Endothelial cell of umbilical vein (primary cell): ENCODE measurements around the gene BIRC5. TPM values are rescaled to one million over a fixed set of nuclear protein-coding genes. Genes with fewer than 3 reads are reported as not detected.

Experiments
- BruUV-seq: library from RNA; stranded (reverse); fragments of 400-500 nt; replicated peaks from 2 replicates; lab custom pipeline; 2021; lab: Mats Ljungman, UMichigan
- CTCF ChIA-PET: fragments of 300-600, 350-600 bp; sonication (Branson Sonifier 250); formaldehyde crosslinking; loops from one replicate; lab custom pipeline; 2021; ENCODE audit warnings: antibody characterized with exemption, inconsistent platforms; lab: Charles Lee
- POLR2A ChIA-PET: fragments of 300-600, 350-600 bp; sonication (Branson Sonifier 250); formaldehyde crosslinking; loops from one replicate; lab custom pipeline; 2021; ENCODE audit warnings: antibody characterized with exemption, inconsistent platforms; lab: Charles Lee
- DNase-seq: peaks from one replicate; pipeline ENCODE4 v3.0.0-alpha.2; 2011; ENCODE audit warnings: low read depth, low spot score
- FAIRE-seq: peaks from 2 replicates; lab custom pipeline; 2011; peaks lifted over from hg19 to GRCh38; lab: Jason Lieb, UNC
- H2AFZ ChIP-seq: 2 replicates; pipeline ENCODE4 v1.6.0; 2012; ENCODE audit warnings: low read depth, low read length, control low read depth, inconsistent platforms
- H3K27ac ChIP-seq: 2 replicates; pipeline ENCODE4 v1.5.1; 2011; ENCODE audit warnings: low read depth, mild to moderate bottlenecking, control low read depth, low read length, moderate library complexity; ENCODE audit not compliant: insufficient read depth
- H3K27me3 ChIP-seq, 2 experiments: 2 replicates each; pipeline versions ENCODE4 v1.6.0 to v1.6.1; 2011; ENCODE audit warnings: low read length in 2 of 2, mixed read lengths in 1 of 2; ENCODE audit not compliant: control insufficient read depth in 2 of 2, insufficient read depth in 2 of 2
- H3K36me3 ChIP-seq, 2 experiments: 2 replicates in 1 of 2; 3 replicates in 1 of 2; pipeline ENCODE4 v1.5.1; 2011; ENCODE audit warnings: low read length in 2 of 2, mild to moderate bottlenecking in 1 of 2, moderate library complexity in 1 of 2; ENCODE audit not compliant: control insufficient read depth in 2 of 2, insufficient read depth in 2 of 2; ENCODE audit errors: extremely low read depth in 1 of 2
- H3K4me1 ChIP-seq: 3 replicates; pipeline ENCODE4 v1.5.1; 2011; ENCODE audit warnings: mild to moderate bottlenecking, low read length; ENCODE audit not compliant: control insufficient read depth, insufficient read depth; ENCODE audit errors: extremely low read depth
- H3K4me2 ChIP-seq: 2 replicates; pipeline ENCODE4 v1.6.1; 2011; ENCODE audit warnings: low read length, control low read depth, mixed read lengths; ENCODE audit not compliant: insufficient read depth
- H3K4me3 ChIP-seq, 3 experiments: fragments of 200-600 bp in 1 of 3; sonication (generic), shearing (Covaris generic) in 1 of 3; replicated peaks in 1 of 3; 2 replicates each; pipeline ENCODE4 v1.5.1; 2011 to 2016; ENCODE audit warnings: control low read depth in 3 of 3, low read length in 3 of 3, mild to moderate bottlenecking in 2 of 3, inconsistent platforms in 1 of 3, low read depth in 1 of 3, moderate library complexity in 1 of 3; ENCODE audit not compliant: insufficient read depth in 1 of 3
- H3K79me2 ChIP-seq: 2 replicates; pipeline ENCODE4 v1.6.0; 2012; ENCODE audit warnings: low read length, inconsistent platforms; ENCODE audit not compliant: control insufficient read depth, insufficient read depth
- H3K9ac ChIP-seq: replicated peaks from 2 replicates; pipeline ENCODE3; 2011; ENCODE audit warnings: low read length, control low read depth; ENCODE audit not compliant: insufficient read depth; ENCODE audit errors: extremely low read depth
- H3K9me1 ChIP-seq: replicated peaks from 3 replicates; pipeline ENCODE4 v1.6.0; 2011; ENCODE audit warnings: mild to moderate bottlenecking, low read length; ENCODE audit not compliant: control insufficient read depth, insufficient read depth; ENCODE audit errors: extremely low read depth
- H3K9me3 ChIP-seq: replicated peaks from 2 replicates; pipeline ENCODE4 v1.5.1; 2012; ENCODE audit warnings: low read length, inconsistent platforms; ENCODE audit not compliant: control insufficient read depth, insufficient read depth
- H4K20me1 ChIP-seq: replicated peaks from 2 replicates; pipeline ENCODE3; 2011; ENCODE audit warnings: mild to moderate bottlenecking, low read length; ENCODE audit not compliant: control insufficient read depth, insufficient read depth; ENCODE audit errors: extremely low read depth
- EZH2 ChIP-seq: IDR thresholded peaks from 2 replicates; pipeline ENCODE4 v1.6.1; 2012; ENCODE audit warnings: borderline replicate concordance, low read depth, mild to moderate bottlenecking, moderate library complexity, low read length, inconsistent platforms; ENCODE audit not compliant: severe bottlenecking
- FOS ChIP-seq: IDR thresholded peaks from 2 replicates; pipeline ENCODE4 v1.6.1; 2011; ENCODE audit warnings: mild to moderate bottlenecking, low read length, moderate library complexity, borderline replicate concordance; ENCODE audit not compliant: insufficient read depth
- GATA2 ChIP-seq: IDR thresholded peaks from 2 replicates; pipeline ENCODE4 v1.7.0; 2011; ENCODE audit warnings: low read depth, mild to moderate bottlenecking, moderate library complexity, mixed read lengths, low read length; ENCODE audit not compliant: insufficient read length, insufficient read depth
- JUN ChIP-seq: IDR thresholded peaks from 2 replicates; pipeline ENCODE4 v1.6.1; 2011; ENCODE audit warnings: borderline replicate concordance, low read depth; ENCODE audit not compliant: insufficient read length, insufficient read depth
- MYC ChIP-seq: IDR thresholded peaks from one replicate; pipeline ENCODE4 v1.6.1; 2011; ENCODE audit warnings: mild to moderate bottlenecking, low read depth, low read length
- POLR2A ChIP-seq: IDR thresholded peaks from 2 replicates; pipeline ENCODE4 v1.6.1; 2012; ENCODE audit warnings: low read depth, mild to moderate bottlenecking, control low read depth, low read length
- POLR2AphosphoS5 ChIP-seq: IDR thresholded peaks from 2 replicates; pipeline ENCODE4 v1.6.1; 2012; ENCODE audit warnings: low read depth, mild to moderate bottlenecking, control low read depth, low read length, moderate library complexity; ENCODE audit not compliant: insufficient read depth
- dilution Hi-C: fragments of 300-500 bp; cut with MboI; formaldehyde crosslinking; loops from one replicate; pipeline ENCODE4 v1.15.0; 2019; ENCODE audit warnings: low sequenced_read_pairs; ENCODE audit not compliant: extremely low pct_ligation_motif_present
- intact Hi-C: fragments of 100-400 bp; cut with micrococcal nuclease; formaldehyde crosslinking; loops from one replicate; pipeline ENCODE4 v1.10.0; 2022
- polyA plus RNA-seq, 4 experiments: library from polyadenylated mRNA; depleted of rRNA in 3 of 4; stranded (reverse) in 3 of 4; unstranded in 1 of 4; fragments of >200 nt; gene quantifications; 2 replicates each; pipeline versions ENCODE4 v1.2.1 to v1.2.3, GENCODE V29; 2011 to 2012; ENCODE audit warnings: missing spikeins in 1 of 4
- total RNA-seq: library from RNA; stranded (reverse); gene quantifications from 2 replicates; pipeline ENCODE4 v1.2.3, GENCODE V29; 2021
- TF ChIP-seq, protein P1 (sequence below): IDR thresholded peaks from 2 replicates; pipeline ENCODE4 v1.6.1; 2011; ENCODE audit not compliant: insufficient read depth, insufficient read length
- TF ChIP-seq, protein P2 (sequence below), 2 donors: IDR thresholded peaks; 1 replicate in 1 of 2; 2 replicates in 1 of 2; pipeline ENCODE4 v1.5.1; 2011; ENCODE audit warnings: low read length in 2 of 2, mild to moderate bottlenecking in 2 of 2, moderate library complexity in 2 of 2, control low read depth in 1 of 2, inconsistent platforms in 1 of 2, low read depth in 1 of 2; ENCODE audit not compliant: insufficient read depth in 1 of 2; ENCODE audit errors: extremely low read depth in 1 of 2

Gene BIRC5
- total and polyA plus RNA-seq, 2 donors (not counting 3 experiments of a cell fraction or from before 2014, with no cell fraction given): 32.8 to 74.6 TPM

DNA sequence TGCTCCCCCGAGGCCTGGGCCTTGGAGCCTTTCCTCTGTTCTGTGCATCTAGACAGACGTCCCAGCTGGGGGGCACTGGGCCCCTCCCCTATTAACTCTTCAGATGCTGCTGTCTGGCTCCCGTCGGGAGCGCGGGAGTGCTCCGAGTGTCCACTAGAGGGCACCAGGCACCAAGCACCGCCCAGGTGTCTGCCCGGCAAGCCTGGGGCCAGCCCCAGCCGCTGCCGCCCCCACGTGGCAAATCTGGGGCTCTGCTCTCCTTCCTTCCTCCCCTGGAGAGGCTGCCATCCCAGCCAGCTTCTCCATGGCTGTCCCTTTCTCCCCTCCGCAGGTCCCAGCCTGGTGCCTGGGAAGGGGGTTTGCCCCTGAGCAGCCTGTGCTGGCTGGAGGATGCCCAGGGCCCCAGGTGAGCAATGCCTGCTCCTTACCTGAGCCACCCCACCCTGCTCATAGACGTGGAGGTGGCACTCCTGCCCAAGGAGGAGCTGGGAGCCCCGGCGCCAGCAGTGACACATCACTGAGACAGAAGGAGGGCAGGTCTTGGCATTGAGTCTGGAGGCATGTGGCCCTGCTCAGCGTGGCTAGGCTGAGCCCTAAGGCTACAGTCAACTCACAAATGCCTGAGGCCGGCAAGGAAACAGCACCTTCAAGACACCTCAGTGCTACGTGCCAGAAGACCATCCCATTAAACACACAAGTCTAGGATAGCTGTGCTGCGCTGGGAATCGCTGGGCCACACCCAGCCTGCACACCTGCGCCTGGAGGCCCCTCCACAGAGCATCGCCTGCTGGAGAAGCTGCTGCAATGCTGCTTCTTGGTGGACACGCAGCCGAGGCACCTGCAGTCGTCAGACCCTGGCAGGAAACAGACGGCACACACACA, 37.1 kb downstream of the BIRC5 start:
- Histone ChIP-seq H3K27me3 (no peaks in the 10 kb centered on the region), H3K9ac (no peak overlapping the region), H3K79me2 (no peaks in the 10 kb centered on the region), H3K9me3 (no peaks in the 10 kb centered on the region), H3K4me1 (peaks cover 4% of the 10 kb centered on the region), H3K9me1 (no peaks in the 10 kb centered on the region), H4K20me1 (no peaks in the 10 kb centered on the region), H3K27ac (no peak overlapping the region), H3K4me3 (no peak overlapping the region), H2AFZ (peak overlapping the region; percentile 30), H3K36me3 (no peaks in the 10 kb centered on the region), H3K4me2 (no peak overlapping the region)
- ChIA-PET CTCF (interaction anchor here (0.6 to 3.7 kb wide), 52 partner anchors 9 to 456 kb away, joined by 3 to 59 read pairs (median 5); partner anchors contain the start of genes AFMID, BIRC5, SOCS3 and SYNGR2), POLR2A (interaction anchor here (0.5 to 1.3 kb wide), 2 partner anchors 109 to 347 kb away, joined by 3 to 5 read pairs; partner anchors contain the start of gene SOCS3)
- BruUV-seq: no TSS peak
- peak; percentile 78 for DNase-seq
- dilution Hi-C loops: no loop called here
- TF ChIP-seq POLR2AphosphoS5 (no peak), MYC (no peak), GATA2 (no peak), JUN (no peak), POLR2A (no peak), FOS (no peak), EZH2 (no peak)
- TF ChIP-seq, protein P1, sequence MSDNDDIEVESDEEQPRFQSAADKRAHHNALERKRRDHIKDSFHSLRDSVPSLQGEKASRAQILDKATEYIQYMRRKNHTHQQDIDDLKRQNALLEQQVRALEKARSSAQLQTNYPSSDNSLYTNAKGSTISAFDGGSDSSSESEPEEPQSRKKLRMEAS: peak; percentile 57
- TF ChIP-seq, protein P2, sequence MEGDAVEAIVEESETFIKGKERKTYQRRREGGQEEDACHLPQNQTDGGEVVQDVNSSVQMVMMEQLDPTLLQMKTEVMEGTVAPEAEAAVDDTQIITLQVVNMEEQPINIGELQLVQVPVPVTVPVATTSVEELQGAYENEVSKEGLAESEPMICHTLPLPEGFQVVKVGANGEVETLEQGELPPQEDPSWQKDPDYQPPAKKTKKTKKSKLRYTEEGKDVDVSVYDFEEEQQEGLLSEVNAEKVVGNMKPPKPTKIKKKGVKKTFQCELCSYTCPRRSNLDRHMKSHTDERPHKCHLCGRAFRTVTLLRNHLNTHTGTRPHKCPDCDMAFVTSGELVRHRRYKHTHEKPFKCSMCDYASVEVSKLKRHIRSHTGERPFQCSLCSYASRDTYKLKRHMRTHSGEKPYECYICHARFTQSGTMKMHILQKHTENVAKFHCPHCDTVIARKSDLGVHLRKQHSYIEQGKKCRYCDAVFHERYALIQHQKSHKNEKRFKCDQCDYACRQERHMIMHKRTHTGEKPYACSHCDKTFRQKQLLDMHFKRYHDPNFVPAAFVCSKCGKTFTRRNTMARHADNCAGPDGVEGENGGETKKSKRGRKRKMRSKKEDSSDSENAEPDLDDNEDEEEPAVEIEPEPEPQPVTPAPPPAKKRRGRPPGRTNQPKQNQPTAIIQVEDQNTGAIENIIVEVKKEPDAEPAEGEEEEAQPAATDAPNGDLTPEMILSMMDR (IDR thresholded peaks at IDR 0.05; ENCODE audit: extremely low read depth in 1 of 2, insufficient read depth in 1 of 2, low read depth in 1 of 2, low read length in 2 of 2): peak; percentile 99 to 100
- intact Hi-C loops: loop anchor here (1.0 to 10.0 kb wide), 9 partner anchors 64 to 454 kb away; partner anchors contain the start of genes AFMID, SOCS3, TK1 and TMC6
- peak; percentile 83 for FAIRE-seq
